Posterior vena cava (tissue), 2 donors: ENCODE results near the gene LRR1. TPM values are rescaled to one million over a fixed set of nuclear protein-coding genes. Genes with fewer than 3 reads are reported as not detected.
"Not testable (repeated sequence)": the region's sequence is repeated elsewhere in the genome, so short reads cannot be mapped to it uniquely, and the experiment has no call there.

Source experiments
- DNase-seq: peaks from one replicate; pipeline ENCODE4 v3.0.0-alpha.2; 2020; ENCODE audit warnings: low spot score
- intact Hi-C, 2 donors: fragments of 100-400 bp; cut with DNase I; formaldehyde crosslinking; loops; one replicate each; pipeline versions ENCODE4 v1.14.1 to v1.14.2; 2022 to 2023
- total RNA-seq, 2 donors: library from RNA; stranded (reverse); fragmentation: NEBNext Ultra II Directional; extraction: Animal tissue kit (Norgen Biotek cat#: 25700); gene quantifications; one replicate each; pipeline ENCODE4 v1.2.1, GENCODE V29; 2021
- donor health status: DM: yes; HTN: yes; CAD: no.
- donor health status: DM: yes; HTN: yes; CAD: no.

LRR1 gene
- total RNA-seq, 2 donors from 2014 or later = 7.1 to 8.5 TPM

DNA sequence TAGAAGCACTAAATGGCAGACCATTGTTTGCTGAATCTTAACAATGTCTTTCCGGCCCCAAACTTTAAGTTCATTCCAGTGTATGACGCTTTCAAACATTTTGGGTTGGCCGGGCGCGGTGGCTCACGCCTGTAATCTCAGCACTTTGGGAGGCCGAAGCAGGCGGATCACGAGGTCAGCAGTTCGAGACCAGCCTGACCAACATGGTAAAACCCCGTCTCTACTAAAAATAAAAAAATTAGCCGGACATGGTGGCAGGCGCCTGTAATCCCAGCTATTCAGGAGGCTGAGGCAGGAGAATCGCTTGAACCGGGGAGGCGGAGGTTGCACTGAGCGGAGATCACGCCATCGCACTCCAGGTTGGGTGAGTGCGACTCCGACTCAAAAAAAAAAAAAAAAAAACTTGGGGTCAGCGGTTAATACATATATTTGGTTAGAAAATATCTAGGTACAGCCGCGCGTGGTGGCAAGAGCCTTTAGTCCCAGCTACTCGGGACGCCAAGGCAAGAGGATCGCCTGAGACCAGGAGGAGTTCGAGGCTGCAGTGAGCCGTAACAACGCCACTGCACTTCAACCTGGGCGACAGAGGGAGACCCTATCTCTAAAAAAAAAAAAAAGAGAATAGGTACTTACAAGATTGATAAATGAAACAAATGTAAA lies 13.6 kb upstream of the LRR1 start:
- intact Hi-C loops, DNase-seq: not testable (repeated sequence)

DNA sequence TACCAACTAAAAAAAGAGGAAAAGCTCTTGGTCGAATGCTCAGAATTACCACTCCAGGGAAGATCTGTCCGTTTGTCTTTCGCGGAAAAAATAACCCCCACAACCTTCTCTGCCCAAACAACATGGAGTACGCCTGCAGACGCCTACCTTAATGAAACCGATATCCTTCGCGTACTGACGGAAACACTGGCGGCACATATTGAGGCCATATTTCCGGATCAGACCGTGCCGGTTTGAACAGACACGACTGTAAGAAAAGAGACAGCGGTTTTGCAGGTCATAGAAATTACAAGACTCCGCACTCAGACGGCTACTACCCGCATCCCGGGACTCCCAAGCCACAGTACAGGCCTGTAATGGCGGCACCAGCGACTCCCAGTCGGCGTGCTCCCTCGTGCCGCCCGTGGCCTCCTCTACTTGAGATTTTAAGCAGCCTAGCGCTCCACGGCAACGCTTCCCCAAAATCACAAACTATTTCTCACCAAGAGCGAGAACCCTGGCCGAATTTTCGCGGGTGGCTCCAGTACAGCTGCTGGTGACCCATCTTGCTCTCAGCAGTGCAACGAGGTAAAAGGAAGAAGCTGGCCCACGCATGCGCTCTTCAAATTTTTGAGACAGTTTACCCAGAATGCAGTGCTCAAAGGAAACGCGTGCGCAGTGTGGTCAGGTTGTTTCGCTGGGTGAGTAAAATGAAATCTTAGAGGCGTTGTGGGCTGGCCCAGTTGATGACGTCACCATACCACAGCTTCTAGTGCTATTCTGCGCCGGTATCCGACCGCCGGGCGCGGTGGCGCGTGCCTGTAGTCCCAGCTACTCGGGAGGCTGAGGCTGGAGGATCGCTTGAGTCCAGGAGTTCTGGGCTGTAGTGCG lies 12.7 kb upstream of the LRR1 start, which contains the start of gene RPS29:
RPS29 (minus strand) TSS at position 578 of the 870 bp plus-strand sequence; CDS start at position 544, 34 bp downstream.
- intact Hi-C loops = no loop called here
- DNase-seq = peak; percentile 99

DNA sequence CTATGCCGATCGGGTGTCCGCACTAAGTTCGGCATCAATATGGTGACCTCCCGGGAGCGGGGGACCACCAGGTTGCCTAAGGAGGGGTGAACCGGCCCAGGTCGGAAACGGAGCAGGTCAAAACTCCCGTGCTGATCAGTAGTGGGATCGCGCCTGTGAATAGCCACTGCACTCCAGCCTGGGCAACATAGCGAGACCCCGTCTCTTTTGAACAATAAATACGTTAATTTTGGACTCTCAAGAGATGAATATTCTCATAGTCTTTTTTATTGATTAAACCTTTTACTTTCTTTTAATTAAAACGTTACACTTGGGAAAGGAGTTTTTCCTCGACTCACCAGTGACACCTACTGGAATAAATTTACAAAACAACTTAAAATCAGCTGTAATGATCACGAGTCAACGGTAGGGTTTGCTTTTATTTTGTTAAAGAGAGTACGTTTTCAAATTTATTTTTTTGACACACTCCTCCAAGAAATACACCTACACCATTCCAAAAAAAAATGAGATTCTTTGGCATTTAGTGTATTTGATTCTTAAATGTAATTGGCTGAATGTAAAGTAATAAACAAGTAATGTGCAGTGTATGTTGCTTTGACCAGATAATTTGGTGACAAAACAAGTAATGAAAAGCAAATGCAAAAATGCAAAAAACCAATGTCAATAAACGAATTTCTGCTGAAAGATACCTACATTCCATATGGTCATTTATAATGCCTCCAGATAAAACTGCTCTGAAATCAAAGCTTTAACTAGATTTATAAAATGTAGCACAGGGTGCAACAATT lies 11.9 kb upstream of the LRR1 start:
- intact Hi-C loops = no loop called here
- DNase-seq = no peak

DNA sequence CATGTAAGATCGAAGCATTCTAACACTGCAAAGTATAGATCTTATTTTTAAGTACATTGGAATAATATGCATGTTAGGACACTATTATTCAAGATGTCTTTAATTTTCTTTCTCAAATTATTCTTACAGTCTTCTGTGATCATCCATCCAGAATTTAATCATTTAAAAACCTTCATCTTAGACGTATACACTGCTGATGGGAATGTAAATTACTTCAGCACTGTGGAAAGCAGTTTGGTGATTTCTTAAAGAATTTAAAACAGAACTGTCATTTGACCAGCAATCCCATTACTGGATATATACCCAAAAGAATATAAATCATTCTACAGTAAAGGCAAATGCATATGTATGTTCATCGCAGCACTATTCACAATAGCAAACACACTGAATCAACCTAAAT lies 9.4 kb upstream of the LRR1 start:
- intact Hi-C loops = no loop called here
- no peak for DNase-seq

DNA sequence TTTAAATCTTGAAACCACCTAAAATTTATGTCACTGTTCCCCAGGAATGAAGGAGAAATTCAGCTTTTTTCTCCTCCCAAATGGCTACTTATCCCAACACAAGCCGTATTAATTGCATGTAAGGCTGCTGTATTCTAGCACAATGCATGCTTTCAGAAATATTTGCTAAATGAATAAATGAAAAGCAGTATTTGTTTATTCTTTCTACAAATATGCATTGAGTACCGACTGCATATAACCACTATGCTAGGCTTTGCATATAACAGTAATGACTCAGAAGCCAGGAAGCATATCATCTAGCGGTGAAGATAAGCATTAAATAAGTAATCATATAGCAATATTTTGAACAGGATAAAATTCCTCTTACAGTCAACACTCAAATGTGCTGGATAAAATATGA lies 5.7 kb upstream of the LRR1 start:
- DNase-seq = no peak
- intact Hi-C loops = no loop called here

DNA sequence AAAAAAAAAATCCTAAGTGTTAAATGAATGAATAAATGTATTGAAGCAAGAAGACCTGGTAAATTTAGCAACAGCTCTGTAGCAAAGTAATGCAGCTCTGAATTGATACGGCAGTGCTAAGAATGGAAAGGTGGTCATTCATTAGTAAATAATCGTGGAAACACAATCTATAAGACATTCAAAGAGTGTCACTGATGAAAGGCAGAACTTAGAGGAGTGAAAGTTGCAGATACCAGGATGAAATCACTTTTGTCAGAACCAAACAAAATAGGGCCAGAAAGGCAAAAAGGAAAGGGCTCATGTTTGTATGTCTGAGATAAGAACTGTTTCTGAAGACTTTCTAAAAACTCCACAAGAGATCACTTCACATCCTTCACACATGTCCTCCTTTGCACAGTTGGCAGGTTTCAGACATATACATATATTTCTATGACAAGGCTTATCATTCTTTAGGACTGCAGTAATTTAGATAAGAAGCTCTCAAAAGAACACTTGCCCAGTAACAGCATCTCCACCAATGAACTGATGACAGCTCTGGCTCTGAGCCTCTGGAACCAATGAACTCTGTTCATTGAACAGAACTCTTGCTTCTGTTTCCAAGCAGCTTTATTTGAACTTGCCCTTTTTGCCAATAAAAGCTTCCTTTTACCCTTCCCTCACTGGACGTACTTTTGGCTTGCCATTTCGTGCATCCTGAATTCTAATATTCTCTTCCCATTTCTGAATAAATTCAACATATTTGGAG lies 4.2 kb upstream of the LRR1 start:
- no peak for DNase-seq
- intact Hi-C loops = no loop called here

DNA sequence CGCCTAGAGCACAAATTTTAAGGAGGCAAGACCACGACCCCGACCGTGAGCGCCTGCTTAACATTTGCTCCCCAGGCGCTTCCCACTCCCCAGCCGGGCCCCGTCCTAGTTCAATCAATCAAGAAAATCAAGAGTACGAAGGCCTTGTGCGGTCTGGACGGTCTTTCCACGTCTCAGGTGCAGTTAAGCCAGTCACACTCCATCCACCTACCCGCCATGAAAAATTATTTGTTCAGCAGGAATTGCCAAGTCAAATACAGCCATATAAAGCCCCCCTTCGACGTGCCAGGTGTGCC lies 603 bp upstream of the LRR1 start:
- intact Hi-C loops = no loop called here
- no peak for DNase-seq

DNA sequence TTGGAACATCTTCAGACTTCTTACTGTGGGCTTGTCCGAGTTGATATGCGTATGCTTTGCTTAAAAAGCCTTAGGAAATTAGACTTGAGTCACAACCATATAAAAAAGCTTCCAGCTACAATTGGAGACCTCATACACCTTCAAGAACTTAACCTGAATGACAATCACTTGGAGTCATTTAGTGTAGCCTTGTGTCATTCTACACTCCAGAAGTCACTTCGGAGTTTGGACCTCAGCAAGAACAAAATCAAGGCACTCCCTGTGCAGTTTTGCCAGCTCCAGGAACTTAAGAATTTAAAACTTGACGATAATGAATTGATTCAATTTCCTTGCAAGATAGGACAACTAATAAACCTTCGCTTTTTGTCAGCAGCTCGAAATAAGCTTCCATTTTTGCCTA lies 8.8 kb downstream of the LRR1 start:
- intact Hi-C loops = no loop called here
- no peak for DNase-seq

DNA sequence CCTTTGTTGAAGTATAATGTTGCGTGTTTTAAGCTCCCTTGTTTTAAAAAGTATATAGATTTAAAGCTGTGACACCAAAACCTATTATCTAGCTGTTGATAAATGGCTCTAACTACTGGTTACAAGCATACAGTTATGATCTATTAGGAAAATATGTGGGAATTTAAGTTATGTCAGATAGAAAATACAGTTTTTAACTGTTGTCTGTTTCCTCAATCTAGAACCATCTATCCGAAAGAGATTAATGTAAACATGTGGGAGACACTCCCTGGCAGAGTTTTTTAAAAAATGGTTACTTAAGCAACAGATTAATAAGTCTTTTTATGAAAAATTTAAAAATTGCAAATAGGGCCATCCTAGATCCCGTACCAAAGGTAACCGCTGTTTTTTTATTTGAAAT lies 13.5 kb downstream of the LRR1 start:
- DNase-seq = no peak
- intact Hi-C loops = loop anchor here in 1 of 2 donors (5.0 kb wide), 1 partner anchor 1025 kb away; no protein-coding TSS in a partner anchor

DNA sequence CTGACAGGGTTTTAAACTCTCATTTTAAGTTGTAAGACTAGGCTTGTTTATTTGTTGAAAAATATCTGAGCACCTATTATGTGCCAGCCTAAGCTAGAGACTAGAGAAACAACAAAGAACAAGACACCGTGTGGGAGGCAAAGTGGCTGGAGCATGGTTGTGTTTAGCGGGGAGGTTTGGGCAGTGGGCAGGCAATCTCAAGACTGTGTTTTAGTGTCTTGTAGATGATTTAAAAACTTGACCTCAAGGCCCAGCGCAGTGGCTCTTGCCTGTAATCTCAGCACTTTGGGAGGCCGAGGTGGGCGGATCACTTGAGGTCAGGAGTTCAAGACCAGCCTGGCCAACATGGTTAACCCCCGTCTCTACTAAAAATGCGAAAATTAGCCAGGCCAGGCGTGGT lies 13.9 kb downstream of the LRR1 start:
- intact Hi-C loops = loop anchor here in 1 of 2 donors (5.0 kb wide), 1 partner anchor 1025 kb away; no protein-coding TSS in a partner anchor
- no peak for DNase-seq

DNA sequence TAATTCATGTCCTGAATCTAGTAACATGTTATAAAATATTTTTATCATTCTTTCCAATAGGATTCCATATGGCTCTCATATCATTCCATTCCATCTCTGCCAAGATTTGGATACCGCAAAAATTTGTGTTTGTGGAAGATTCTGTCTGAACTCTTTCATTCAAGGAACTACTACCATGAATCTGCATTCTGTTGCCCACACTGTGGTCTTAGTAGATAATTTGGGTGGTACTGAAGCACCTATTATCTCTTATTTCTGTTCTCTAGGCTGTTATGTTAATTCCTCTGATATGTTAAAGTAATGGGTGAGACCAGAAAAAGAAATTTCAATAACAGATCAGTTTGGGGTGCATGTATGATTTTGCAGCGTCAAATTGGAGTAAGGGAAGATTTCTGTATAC lies 15.5 kb downstream of the LRR1 start:
- DNase-seq = no peak
- intact Hi-C loops = loop anchor here in 1 of 2 donors (5.0 kb wide), 1 partner anchor 1027 kb away; no protein-coding TSS in a partner anchor

DNA sequence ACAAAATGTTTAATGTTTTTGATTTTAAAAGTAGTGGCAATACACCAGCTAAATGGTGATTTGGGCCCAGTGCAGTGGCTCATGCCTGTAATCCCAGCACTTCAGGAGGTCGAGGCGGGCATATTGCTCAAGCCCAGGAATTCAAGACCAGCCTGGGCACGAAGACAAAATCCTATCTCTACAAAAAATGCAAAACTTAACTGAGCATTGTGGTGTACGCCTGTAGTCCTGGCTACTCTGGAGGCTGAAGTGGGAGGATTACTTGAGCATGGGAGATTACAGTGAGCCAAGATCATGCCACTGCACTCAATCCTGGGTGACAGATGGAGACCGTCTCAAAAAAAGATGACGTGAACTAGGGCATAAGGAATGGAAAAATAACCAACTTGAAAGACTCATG lies 17.0 kb downstream of the LRR1 start:
- intact Hi-C loops = no loop called here
- DNase-seq = no peak

DNA sequence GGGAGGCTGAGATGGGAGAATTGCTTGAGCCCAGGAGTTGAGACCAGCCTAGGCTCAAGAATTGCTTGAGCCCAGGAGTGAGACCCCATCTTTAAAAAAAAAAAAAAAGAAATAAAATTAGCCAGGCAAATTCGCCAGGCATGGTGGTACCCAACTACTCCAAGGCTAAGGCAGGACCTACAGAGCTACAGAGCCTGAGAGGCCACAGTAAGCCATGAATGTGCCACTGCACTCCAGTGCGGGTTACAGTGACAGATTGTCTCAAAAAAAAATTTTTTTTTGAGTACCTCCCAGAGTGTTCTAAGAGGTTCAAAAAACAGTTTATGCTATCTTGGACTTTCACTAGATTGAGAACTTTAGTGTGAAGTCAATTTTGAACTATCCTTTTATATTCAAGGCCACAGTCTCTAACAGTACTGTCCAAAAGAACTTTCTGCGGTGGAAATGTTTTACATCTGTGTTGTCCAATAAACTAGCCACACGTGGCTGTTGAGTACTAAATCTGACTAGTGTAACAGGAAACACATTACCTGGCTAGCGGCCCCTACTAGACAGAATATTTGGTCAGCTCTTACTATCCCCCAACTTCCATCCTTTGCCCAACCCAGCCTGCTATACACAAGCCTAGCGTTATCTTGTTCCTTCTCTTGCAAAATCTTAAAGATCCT lies 19.2 kb downstream of the LRR1 start:
- intact Hi-C loops = no loop called here
- DNase-seq = no peak

DNA sequence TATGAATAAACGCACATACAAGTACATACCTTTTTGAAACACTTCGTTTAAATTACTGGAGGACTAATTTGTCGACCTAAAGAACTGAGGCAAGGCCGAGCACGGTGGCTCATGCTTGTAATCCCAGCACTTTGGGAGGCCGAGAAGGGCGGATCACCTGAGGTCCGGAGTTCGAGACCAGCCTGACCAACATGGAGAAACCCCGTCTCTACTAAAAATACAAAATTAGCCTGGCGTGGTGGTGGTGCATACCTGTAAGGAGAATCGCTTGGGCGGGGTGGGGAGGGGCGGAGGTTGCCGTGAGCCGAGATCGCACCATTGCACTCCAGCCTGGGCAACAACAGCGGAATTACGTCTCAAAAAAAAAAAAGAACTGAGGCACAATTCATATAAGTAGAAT lies 20.5 kb downstream of the LRR1 start:
- intact Hi-C loops, DNase-seq: not testable (repeated sequence)

DNA sequence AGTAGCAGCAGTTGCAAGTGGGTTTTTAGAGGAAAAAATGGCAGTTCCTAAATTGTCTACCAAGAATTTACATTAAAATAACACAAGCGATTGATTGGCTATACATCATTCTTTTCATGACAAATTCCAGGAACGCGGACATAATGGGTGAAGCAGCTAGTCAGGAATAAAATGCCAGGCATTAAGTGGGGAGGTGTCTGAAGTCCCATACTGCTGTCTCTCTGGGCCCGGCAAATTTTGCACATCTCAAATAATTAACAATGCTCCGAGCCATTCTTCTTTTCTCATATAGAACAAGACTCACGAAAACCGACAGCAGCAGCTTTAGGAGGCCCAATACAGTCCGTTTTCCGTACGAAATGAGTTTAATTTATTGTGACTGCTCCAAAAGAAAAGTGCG lies 21.0 kb downstream of the LRR1 start:
- no peak for DNase-seq
- intact Hi-C loops = no loop called here

DNA sequence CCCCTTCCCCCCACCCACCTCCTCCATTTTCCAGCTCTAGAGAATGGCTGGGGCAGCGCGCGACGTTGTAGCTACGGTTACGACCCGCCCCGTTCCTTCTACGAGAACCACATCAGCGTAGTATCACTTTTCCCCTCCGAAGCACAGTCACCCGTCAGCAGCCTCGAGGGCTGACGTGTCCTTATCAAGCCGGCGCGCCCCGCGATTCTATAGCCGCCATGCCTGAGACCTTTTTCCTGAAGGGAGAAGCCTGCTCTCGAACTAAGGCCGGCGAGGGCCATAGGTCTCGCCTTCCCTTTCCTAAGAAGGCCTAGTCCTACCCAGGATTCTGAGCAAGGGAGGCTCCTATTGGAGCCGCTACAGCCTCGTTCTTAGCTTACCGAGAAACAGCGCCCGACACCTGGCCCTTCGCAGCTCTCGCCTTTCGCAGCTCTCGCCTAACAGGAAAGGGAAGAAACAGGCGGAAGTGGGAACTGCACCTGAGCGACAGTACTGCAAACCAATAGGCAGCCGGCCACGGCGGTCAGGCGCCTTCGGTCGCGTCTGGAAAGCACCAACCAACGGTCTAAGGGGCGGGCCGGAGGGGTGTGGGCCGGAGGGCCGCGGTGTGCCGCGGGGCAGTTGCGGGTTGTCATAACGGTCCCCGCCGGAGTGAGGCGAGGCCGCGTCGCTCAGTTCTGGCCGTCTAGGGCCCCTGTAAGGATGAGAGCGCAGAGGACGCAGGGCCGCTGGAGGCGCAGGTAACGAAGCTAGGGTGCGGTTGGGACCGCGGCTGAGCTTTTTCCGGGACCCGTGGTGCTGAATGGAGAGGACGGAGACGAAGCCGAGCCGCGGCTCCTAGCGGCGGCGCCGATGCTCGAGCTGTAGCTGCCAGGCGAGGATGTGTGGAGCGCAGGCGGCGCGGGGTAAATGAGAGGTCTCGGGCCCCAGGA lies 21.7 kb downstream of the LRR1 start, which contains the start of the genes MGAT2 and RPL36AL:
MGAT2 (plus strand) TSS at position 618 of the 932 bp plus-strand sequence. CDS start 470 bp downstream, outside the sequence.
RPL36AL (minus strand) TSS at position 445 of the 932 bp plus-strand sequence. CDS start 1,522 bp downstream, outside the sequence.
- intact Hi-C loops = no loop called here
- DNase-seq = peak; percentile 99

DNA sequence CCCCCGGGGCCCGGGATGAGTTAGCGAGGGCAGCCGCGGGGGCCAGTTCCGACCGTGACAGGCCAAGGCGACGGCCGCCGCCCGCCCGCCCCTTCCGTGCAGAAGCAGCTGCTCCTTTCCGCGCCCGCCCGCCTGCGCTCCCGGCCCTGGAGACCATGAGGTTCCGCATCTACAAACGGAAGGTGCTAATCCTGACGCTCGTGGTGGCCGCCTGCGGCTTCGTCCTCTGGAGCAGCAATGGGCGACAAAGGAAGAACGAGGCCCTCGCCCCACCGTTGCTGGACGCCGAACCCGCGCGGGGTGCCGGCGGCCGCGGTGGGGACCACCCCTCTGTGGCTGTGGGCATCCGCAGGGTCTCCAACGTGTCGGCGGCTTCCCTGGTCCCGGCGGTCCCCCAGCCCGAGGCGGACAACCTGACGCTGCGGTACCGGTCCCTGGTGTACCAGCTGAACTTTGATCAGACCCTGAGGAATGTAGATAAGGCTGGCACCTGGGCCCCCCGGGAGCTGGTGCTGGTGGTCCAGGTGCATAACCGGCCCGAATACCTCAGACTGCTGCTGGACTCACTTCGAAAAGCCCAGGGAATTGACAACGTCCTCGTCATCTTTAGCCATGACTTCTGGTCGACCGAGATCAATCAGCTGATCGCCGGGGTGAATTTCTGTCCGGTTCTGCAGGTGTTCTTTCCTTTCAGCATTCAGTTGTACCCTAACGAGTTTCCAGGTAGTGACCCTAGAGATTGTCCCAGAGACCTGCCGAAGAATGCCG lies 22.6 kb downstream of the LRR1 start:
- intact Hi-C loops = no loop called here
- DNase-seq = peak; percentile 96
